Lower leg skin (tissue), 4 donors: Measurements from ENCODE around the gene SVEP1. TPM values are rescaled to one million over a fixed set of nuclear protein-coding genes. Genes with fewer than 3 reads are reported as not detected.

Experiments
- DNase-seq, 2 donors: peaks; one replicate each; pipeline ENCODE4 v3.0.0-alpha.2; 2019; ENCODE audit warnings: low spot score in 2 of 2
- H3K4me3 ChIP-seq: fragments of 200-600 bp; sonication (generic); 2 replicates; pipeline ENCODE4 v1.5.1; 2017; ENCODE audit warnings: mild to moderate bottlenecking, low read depth; ENCODE audit not compliant: poor library complexity, severe bottlenecking
- CTCF ChIP-seq, 3 donors: fragments of 450-650 bp; IDR thresholded peaks; one replicate each; pipeline ENCODE4 v1.5.1; 2016; ENCODE audit warnings: antibody characterized with exemption in 3 of 3, mild to moderate bottlenecking in 3 of 3, moderate library complexity in 2 of 3
- POLR2A ChIP-seq, 2 donors: fragments of 450-650 bp; IDR thresholded peaks; one replicate each; pipeline ENCODE4 v1.6.1; 2016 to 2017; ENCODE audit warnings: antibody characterized with exemption in 2 of 2, mild to moderate bottlenecking in 1 of 2, moderate library complexity in 1 of 2
- WGBS, 2 donors: methylation state at CpG; one replicate each; pipeline ENCODE4 v1.1.5; 2018; 5-methylcytosine and 5-hydroxymethylcytosine counted together
- intact Hi-C: fragments of 100-400 bp; cut with DNase I; formaldehyde crosslinking; loops from one replicate; pipeline ENCODE4 v1.15.0; 2023; ENCODE audit warnings: low total_unique reads
- total RNA-seq, 4 donors: library from RNA; depleted of rRNA; stranded (reverse); fragments of >200 nt; gene quantifications; one replicate each; pipeline ENCODE4 v1.1.0, GENCODE V29; 2016

The SVEP1 gene
- total RNA-seq, 4 donors from 2014 or later, result 11.1 to 39.0 (median 14.7) TPM

- DNase-seq, result no peak
- WGBS, 2 donors, result 71 to 83% methylated on average over 3 of the region's 3 CpGs
- TF ChIP-seq POLR2A (IDR thresholded peaks at IDR 0.05), result no peak
- TF ChIP-seq CTCF (IDR thresholded peaks at IDR 0.05), result no peak
- H3K4me3 ChIP-seq, result no peak overlapping the region
- intact Hi-C loops, result no loop called here
Measured at GRCh38 chr9:110463499-110463898, 116.0 kb downstream of the SVEP1 start.

- no peak for TF ChIP-seq CTCF (IDR thresholded peaks at IDR 0.05)
- no peak for TF ChIP-seq POLR2A (IDR thresholded peaks at IDR 0.05)
- WGBS, 2 donors, result 75 to 80% methylated on average over 3 of the region's 3 CpGs
- no peak overlapping the region for H3K4me3 ChIP-seq
- intact Hi-C loops, result no loop called here
- no peak for DNase-seq
Measured at GRCh38 chr9:110457245-110457644, 122.3 kb downstream of the SVEP1 start.

GRCh38 chr9:110456681-110457080, 122.9 kb downstream of the SVEP1 start:
- intact Hi-C loops, result no loop called here
- TF ChIP-seq CTCF (IDR thresholded peaks at IDR 0.05) (no peak), POLR2A (IDR thresholded peaks at IDR 0.05) (no peak)
- DNase-seq, result no peak
- H3K4me3 ChIP-seq, result no peak overlapping the region
- 0% methylated on average over 1 of the region's 1 CpG for WGBS, 2 donors

- TF ChIP-seq POLR2A (IDR thresholded peaks at IDR 0.05) (no peak), CTCF (IDR thresholded peaks at IDR 0.05) (no peak)
- DNase-seq, result no peak
- H3K4me3 ChIP-seq, result no peak overlapping the region
- intact Hi-C loops, result no loop called here
Measured at GRCh38 chr9:110455860-110456259, 123.7 kb downstream of the SVEP1 start.

- no peak overlapping the region for H3K4me3 ChIP-seq
- no peak for DNase-seq
- no peak for TF ChIP-seq POLR2A (IDR thresholded peaks at IDR 0.05)
- no peak for TF ChIP-seq CTCF (IDR thresholded peaks at IDR 0.05)
- 28 to 36% methylated on average over 3 of the region's 3 CpGs for WGBS, 2 donors
- intact Hi-C loops, result no loop called here
Measured at GRCh38 chr9:110452227-110452801, 127.2 kb downstream of the SVEP1 start.

GRCh38 chr9:110451726-110452125, 127.8 kb downstream of the SVEP1 start:
- H3K4me3 ChIP-seq, result no peak overlapping the region
- 18% methylated on average over 2 of the region's 2 CpGs for WGBS, 2 donors
- intact Hi-C loops, result no loop called here
- no peak for TF ChIP-seq POLR2A (IDR thresholded peaks at IDR 0.05)
- no peak for TF ChIP-seq CTCF (IDR thresholded peaks at IDR 0.05)
- DNase-seq, result no peak
